Mucosa of stomach (tissue), 1 donor: Measurements from ENCODE around the gene EXOC6B.

ENCODE experiments used
- H3K27me3 ChIP-seq: one replicate; pipeline ENCODE4 v1.7.0; 2013; ENCODE audit warnings: mild to moderate bottlenecking, low read length; ENCODE audit not compliant: control insufficient read depth, insufficient read depth
- H3K36me3 ChIP-seq: one replicate; pipeline ENCODE4 v1.7.0; 2013; ENCODE audit warnings: low read length; ENCODE audit not compliant: control insufficient read depth, insufficient read depth
- H3K4me1 ChIP-seq: one replicate; pipeline ENCODE4 v1.7.0; 2013; ENCODE audit warnings: mild to moderate bottlenecking, low read length; ENCODE audit not compliant: control insufficient read depth, insufficient read depth
- H3K4me3 ChIP-seq: one replicate; pipeline ENCODE4 v1.7.0; 2013; ENCODE audit warnings: low read length
- H3K9ac ChIP-seq: one replicate; pipeline ENCODE4 v1.7.0; 2013; ENCODE audit warnings: mild to moderate bottlenecking, low read length, moderate library complexity
- H3K9me3 ChIP-seq: one replicate; pipeline ENCODE4 v1.7.0; 2013; ENCODE audit warnings: mild to moderate bottlenecking, low read length, moderate library complexity; ENCODE audit not compliant: control insufficient read depth
- donor health status: Pancreatic carcinoma.

EXOC6B gene

GRCh38 chr2:72159211-72159993 is 666.4 kb downstream of the EXOC6B start:
- Histone ChIP-seq H3K36me3 (no peaks in the 10 kb centered on the region), H3K4me3 (no peak overlapping the region), H3K4me1 (no peaks in the 10 kb centered on the region), H3K9me3 (no peaks in the 10 kb centered on the region), H3K9ac (no peak overlapping the region), H3K27me3 (peaks cover 17% of the 10 kb centered on the region)

GRCh38 chr2:72157871-72158771 is 667.7 kb downstream of the EXOC6B start:
- Histone ChIP-seq H3K36me3 (no peaks in the 10 kb centered on the region), H3K9me3 (no peaks in the 10 kb centered on the region), H3K9ac (no peak overlapping the region), H3K4me1 (no peaks in the 10 kb centered on the region), H3K4me3 (no peak overlapping the region), H3K27me3 (peaks cover 19% of the 10 kb centered on the region)

GRCh38 chr2:72156872-72157271 is 669.0 kb downstream of the EXOC6B start:
- Histone ChIP-seq H3K9ac (no peak overlapping the region), H3K27me3 (peaks cover 26% of the 10 kb centered on the region)

GRCh38 chr2:72155737-72156136 is 670.1 kb downstream of the EXOC6B start:
- Histone ChIP-seq H3K27me3 (peaks cover 37% of the 10 kb centered on the region), H3K4me3 (no peak overlapping the region), H3K9ac (no peak overlapping the region), H3K9me3 (no peaks in the 10 kb centered on the region), H3K4me1 (no peaks in the 10 kb centered on the region), H3K36me3 (no peaks in the 10 kb centered on the region)

More at GRCh38 chr2:72156872-72157271, 669.0 kb downstream of the EXOC6B start:
- Histone ChIP-seq H3K9me3 (no peaks in the 10 kb centered on the region), H3K36me3 (no peaks in the 10 kb centered on the region), H3K4me1 (no peaks in the 10 kb centered on the region), H3K4me3 (no peak overlapping the region)

- H3K4me1 ChIP-seq, result peaks cover 4% of the 10 kb centered on the region
- H3K9ac ChIP-seq, result no peak overlapping the region
- H3K27me3 ChIP-seq, result peaks cover 43% of the 10 kb centered on the region
- no peaks in the 10 kb centered on the region for H3K9me3 ChIP-seq
- H3K4me3 ChIP-seq, result no peak overlapping the region
- no peaks in the 10 kb centered on the region for H3K36me3 ChIP-seq
Measured at GRCh38 chr2:72155151-72155550, 670.7 kb downstream of the EXOC6B start.

GRCh38 chr2:72154386-72154975 is 671.4 kb downstream of the EXOC6B start:
- H3K4me1 ChIP-seq, result peaks cover 11% of the 10 kb centered on the region
- H3K4me3 ChIP-seq, result no peak overlapping the region
- H3K9me3 ChIP-seq, result no peaks in the 10 kb centered on the region
- peaks cover 50% of the 10 kb centered on the region for H3K27me3 ChIP-seq
- H3K36me3 ChIP-seq, result no peaks in the 10 kb centered on the region
- no peak overlapping the region for H3K9ac ChIP-seq

- H3K9me3 ChIP-seq, result no peaks in the 10 kb centered on the region
- H3K9ac ChIP-seq, result no peak overlapping the region
- H3K4me1 ChIP-seq, result peaks cover 16% of the 10 kb centered on the region
- H3K4me3 ChIP-seq, result no peak overlapping the region
- H3K36me3 ChIP-seq, result no peaks in the 10 kb centered on the region
- H3K27me3 ChIP-seq, result peaks cover 55% of the 10 kb centered on the region
Measured at GRCh38 chr2:72153924-72154323, 671.9 kb downstream of the EXOC6B start.

- Histone ChIP-seq H3K36me3 (no peaks in the 10 kb centered on the region), H3K9ac (no peak overlapping the region), H3K4me3 (no peak overlapping the region), H3K4me1 (peaks cover 16% of the 10 kb centered on the region), H3K9me3 (no peaks in the 10 kb centered on the region), H3K27me3 (peaks cover 57% of the 10 kb centered on the region)
Measured at GRCh38 chr2:72153026-72153791, 672.6 kb downstream of the EXOC6B start.

- H3K36me3 ChIP-seq, result no peaks in the 10 kb centered on the region
- peaks cover 37% of the 10 kb centered on the region for H3K4me1 ChIP-seq
- H3K9me3 ChIP-seq, result no peaks in the 10 kb centered on the region
- no peak overlapping the region for H3K9ac ChIP-seq
- H3K27me3 ChIP-seq, result peaks cover 76% of the 10 kb centered on the region
- H3K4me3 ChIP-seq, result no peak overlapping the region
Measured at GRCh38 chr2:72150861-72151356, 674.9 kb downstream of the EXOC6B start.

- no peaks in the 10 kb centered on the region for H3K9me3 ChIP-seq
- H3K36me3 ChIP-seq, result no peaks in the 10 kb centered on the region
- no peak overlapping the region for H3K4me3 ChIP-seq
- no peak overlapping the region for H3K9ac ChIP-seq
- peaks cover 40% of the 10 kb centered on the region for H3K4me1 ChIP-seq
- peaks cover 76% of the 10 kb centered on the region for H3K27me3 ChIP-seq
Measured at GRCh38 chr2:72150157-72150860, 675.5 kb downstream of the EXOC6B start.
